Esophagus muscularis mucosa (tissue), 4 donors: ENCODE results near the gene PLIN4.

Experiments used
- CTCF ChIP-seq, 3 experiments: fragments of 200-600 bp in 2 of 3; fragments of 450-650 bp in 1 of 3; sonication (generic) in 2 of 3; IDR thresholded peaks; one replicate each; pipeline ENCODE4 v1.5.1; 2017 to 2019; ENCODE audit warnings: antibody characterized with exemption in 3 of 3, mild to moderate bottlenecking in 2 of 3, moderate library complexity in 1 of 3
- EP300 ChIP-seq: sonication (generic); formaldehyde crosslinking; IDR thresholded peaks from one replicate; pipeline ENCODE4 v1.6.1; 2017; ENCODE audit warnings: antibody characterized with exemption
- POLR2A ChIP-seq: fragments of 450-650 bp; IDR thresholded peaks from one replicate; pipeline ENCODE4 v1.6.1; 2017; ENCODE audit warnings: antibody characterized with exemption, moderate library complexity, mild to moderate bottlenecking, low read depth

- TF ChIP-seq POLR2A (no peak), CTCF (IDR thresholded peaks at IDR 0.05) (no peak), EP300 (no peak)
Measured at GRCh38 chr19:4556597-4557127, 38.4 kb upstream of the PLIN4 start.
